RWPE1 (cell line): ENCODE data around the gene VAPB.

Source experiments
- CTCF ChIA-PET: fragments of 350-600 bp; sonication (Branson Sonifier 250); formaldehyde crosslinking; extraction: SDS; loops from one replicate; lab custom pipeline; 2021; lab: Yijun Ruan, JAX
- POLR2A ChIA-PET: fragments of 400-600 bp; formaldehyde crosslinking; extraction: SDS; loops from one replicate; lab custom pipeline; 2020; ENCODE audit warnings: antibody characterized with exemption; ENCODE audit not compliant: low non-redundant PET; lab: Yijun Ruan, JAX
- DNase-seq: peaks from one replicate; pipeline ENCODE4 v3.0.0; 2012; ENCODE audit warnings: low spot score
- H3K27ac ChIP-seq: fragments of 450-650 bp; 2 replicates; pipeline ENCODE4 v1.5.1; 2017
- TF ChIP-seq, protein P1 (sequence below): fragments of 450-650 bp; conservative IDR thresholded peaks from 2 replicates; pipeline ENCODE4 v1.5.1; 2017; ENCODE audit warnings: low read depth, mild to moderate bottlenecking

The VAPB gene

DNA sequence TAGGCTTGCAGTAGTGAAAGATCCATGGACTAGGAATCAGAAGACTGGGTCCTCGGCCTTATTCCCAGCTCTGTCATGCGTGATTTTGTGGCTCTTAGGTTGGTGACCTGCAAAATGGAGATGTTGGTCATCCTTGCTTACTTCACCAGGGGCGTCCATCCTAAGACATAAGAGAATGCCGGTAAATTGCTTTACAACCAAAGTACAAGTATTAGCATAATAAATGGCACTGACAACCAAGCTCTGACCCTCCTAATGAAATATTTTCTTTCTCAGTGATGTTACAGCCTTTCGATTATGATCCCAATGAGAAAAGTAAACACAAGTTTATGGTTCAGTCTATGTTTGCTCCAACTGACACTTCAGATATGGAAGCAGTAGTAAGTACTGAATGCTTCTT lies 45.3 kb downstream of the VAPB start:
- TF ChIP-seq, protein P1, sequence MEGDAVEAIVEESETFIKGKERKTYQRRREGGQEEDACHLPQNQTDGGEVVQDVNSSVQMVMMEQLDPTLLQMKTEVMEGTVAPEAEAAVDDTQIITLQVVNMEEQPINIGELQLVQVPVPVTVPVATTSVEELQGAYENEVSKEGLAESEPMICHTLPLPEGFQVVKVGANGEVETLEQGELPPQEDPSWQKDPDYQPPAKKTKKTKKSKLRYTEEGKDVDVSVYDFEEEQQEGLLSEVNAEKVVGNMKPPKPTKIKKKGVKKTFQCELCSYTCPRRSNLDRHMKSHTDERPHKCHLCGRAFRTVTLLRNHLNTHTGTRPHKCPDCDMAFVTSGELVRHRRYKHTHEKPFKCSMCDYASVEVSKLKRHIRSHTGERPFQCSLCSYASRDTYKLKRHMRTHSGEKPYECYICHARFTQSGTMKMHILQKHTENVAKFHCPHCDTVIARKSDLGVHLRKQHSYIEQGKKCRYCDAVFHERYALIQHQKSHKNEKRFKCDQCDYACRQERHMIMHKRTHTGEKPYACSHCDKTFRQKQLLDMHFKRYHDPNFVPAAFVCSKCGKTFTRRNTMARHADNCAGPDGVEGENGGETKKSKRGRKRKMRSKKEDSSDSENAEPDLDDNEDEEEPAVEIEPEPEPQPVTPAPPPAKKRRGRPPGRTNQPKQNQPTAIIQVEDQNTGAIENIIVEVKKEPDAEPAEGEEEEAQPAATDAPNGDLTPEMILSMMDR, result no peak
- ChIA-PET POLR2A (no interaction called here), CTCF (interaction anchor here (0.8 kb wide), 1 partner anchor 80 kb away, joined by 5 read pairs; no protein-coding TSS in a partner anchor)
- DNase-seq, result no peak
- H3K27ac ChIP-seq, result no peak overlapping the region

DNA sequence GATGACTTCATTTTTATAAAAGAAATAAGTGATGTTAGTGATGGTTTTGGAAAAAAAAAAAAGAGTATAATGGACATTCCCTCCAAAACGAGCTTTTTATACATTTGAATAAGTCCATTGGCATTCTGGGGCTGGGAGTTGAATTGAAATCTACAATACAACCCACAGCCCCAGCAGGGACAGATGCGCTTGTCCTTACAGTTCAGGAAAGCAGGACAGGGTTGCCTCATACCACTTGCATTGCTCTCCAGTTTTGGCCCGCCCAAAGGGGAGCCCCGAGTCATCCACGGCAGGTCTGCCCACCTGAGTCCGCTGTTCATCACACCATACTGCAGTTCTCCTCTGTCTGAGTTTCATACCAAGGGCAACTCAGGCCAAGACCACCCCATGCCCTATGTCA lies 46.2 kb downstream of the VAPB start:
- CTCF ChIA-PET, result interaction anchor here (0.6 to 0.8 kb wide), 4 partner anchors 35 to 444 kb away, joined by 3 to 5 read pairs (median 4); no protein-coding TSS in a partner anchor
- TF ChIP-seq, protein P1, result no peak
- no peak overlapping the region for H3K27ac ChIP-seq
- DNase-seq, result no peak
- POLR2A ChIA-PET, result no interaction called here

DNA sequence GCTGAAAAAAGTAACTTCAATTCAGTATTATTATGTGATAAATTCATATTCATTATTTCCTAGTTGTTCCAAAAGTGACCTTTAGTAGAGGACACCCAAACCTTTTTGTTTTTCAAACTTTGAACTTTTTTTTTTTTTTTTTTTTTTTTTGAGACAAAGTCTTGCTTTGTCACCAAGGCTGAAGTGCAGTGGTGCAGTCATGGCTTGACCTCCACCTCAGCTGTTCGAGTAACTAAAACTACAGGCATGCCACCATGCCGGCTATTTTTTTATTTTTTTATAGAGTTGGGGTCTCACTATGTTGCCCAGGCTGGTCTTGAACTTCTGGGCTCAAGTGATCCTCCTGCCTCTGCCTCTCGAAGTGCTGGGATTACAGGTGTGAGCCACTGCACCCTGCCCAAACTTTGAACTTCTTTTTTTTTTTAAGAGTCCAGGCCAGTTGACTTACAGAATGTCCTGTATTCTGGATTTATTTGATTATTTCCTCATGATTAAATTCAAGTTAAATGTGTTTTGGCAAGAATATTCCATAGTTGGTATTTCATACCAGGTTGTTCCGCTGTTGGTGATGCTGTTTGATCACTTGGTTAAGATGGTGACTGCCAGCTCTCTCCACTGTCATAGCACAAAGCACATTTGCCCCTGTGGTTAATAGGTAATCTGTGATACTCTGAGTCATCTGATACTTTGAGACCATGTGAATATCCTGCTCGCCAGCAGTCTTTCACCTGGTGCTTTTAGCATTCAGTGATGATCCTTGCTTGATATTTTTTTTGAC lies 48.0 kb downstream of the VAPB start:
- TF ChIP-seq, protein P1, result no peak
- DNase-seq, result no peak
- ChIA-PET POLR2A (no interaction called here), CTCF (interaction anchor here (0.7 to 1.0 kb wide), 4 partner anchors 10 to 993 kb away, joined by 3 to 8 read pairs (median 6); no protein-coding TSS in a partner anchor)
- no peak overlapping the region for H3K27ac ChIP-seq

DNA sequence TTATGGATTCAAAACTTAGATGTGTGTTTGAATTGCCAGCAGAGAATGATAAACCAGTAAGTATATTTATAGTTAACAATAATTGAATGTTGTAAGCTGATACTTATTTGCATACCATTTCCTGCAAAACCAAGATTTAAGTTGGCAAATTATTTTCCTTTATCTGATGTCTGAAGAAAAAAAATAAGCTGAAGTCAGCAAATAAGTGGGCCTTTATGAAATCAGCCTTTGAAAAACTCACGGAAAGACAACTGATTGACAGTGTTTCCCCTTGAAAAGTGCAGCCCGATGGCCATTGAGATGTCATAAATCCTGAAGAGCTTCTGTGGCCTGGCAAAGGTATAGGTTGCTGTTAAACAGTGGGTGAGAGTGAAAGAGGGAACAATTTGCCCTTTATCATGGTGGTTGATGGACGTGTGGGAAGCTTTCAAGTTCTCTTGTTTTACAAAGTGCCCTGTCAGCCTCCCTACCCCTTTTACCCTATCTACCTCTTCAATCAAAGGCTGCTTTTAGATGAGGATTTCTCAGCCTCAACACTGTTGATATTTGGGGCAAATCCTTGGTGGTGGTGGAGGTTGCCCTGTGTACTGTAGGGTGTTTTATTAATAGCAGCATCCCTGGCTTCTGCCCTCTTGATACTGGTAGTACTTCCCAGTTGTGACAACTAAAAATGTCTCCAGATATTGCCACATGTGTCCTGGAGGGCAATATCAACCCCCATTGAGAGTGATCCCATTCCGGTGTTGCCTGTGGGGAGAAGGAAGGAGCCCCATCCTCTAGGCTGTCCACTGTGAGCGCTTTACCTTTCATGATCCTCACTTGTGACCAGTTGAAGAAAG lies 50.2 kb downstream of the VAPB start:
- ChIA-PET POLR2A (no interaction called here), CTCF (interaction anchor here (0.6 kb wide), 2 partner anchors 211 to 1131 kb away, joined by 3 read pairs; no protein-coding TSS in a partner anchor)
- TF ChIP-seq, protein P1, result no peak
- DNase-seq, result no peak
- no peak overlapping the region for H3K27ac ChIP-seq

GRCh38 chr20:58440021-58440767 lies 51.2 kb downstream of the VAPB start:
- CTCF ChIA-PET, result interaction anchor here (0.5 to 0.6 kb wide), 2 partner anchors 15 to 131 kb away, joined by 3 to 4 read pairs; no protein-coding TSS in a partner anchor
- no peak overlapping the region for H3K27ac ChIP-seq
- POLR2A ChIA-PET, result interaction anchor here (0.6 kb wide), 1 partner anchor 23 kb away, joined by 3 read pairs; no protein-coding TSS in a partner anchor
- no peak for DNase-seq
- TF ChIP-seq, protein P1, result no peak
